ENCODE measurements around the gene ANAPC13.

The ANAPC13 gene

DNA sequence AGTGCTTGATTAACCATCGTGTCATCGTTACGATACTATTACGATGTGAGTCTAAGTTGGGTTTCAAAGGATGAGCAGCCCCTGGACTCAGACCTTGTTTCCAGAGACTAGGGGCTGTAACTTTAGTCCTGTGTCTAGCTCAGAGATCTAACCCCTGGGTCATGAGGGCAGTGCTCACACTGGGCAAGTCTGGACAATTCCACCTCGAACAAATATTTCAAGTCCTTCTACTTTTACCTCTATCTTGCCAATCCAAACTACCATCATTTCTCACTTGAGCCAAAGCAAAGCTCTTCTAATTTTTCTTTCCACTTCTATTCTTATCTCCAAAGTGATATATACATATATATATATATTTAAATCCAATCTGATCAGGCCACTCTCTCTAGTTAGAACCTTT lies 10.8 kb downstream of the ANAPC13 start:
- Histone ChIP-seq H3K36me3 (ENCODE audit: control insufficient read depth in 2 of 2, insufficient read depth in 1 of 2, low read length in 2 of 2) (peaks cover 4 to 41% of the 10 kb centered on the region in 2 experiments), H3K27ac (ENCODE audit: extremely low read depth, low read depth, low read length) (no peak overlapping the region), H3K4me1 (ENCODE audit: control insufficient read depth, insufficient read depth, low read length) (no peaks in the 10 kb centered on the region), H3K4me3 (ENCODE audit: low read depth, low read length) (no peak overlapping the region), H3K9me3 (ENCODE audit: control insufficient read depth, insufficient read depth, low read depth, low read length) (no peaks in the 10 kb centered on the region)
- CTCF ChIA-PET = interaction anchor here (0.6 to 6.3 kb wide), 10 partner anchors 8 to 525 kb away, joined by 3 to 124 read pairs (median 4); no protein-coding TSS in a partner anchor
- TF ChIP-seq ZNF37A (tag by site-specific recombination; IDR thresholded peaks at IDR 0.05) (no peak), IKZF3 (tag by site-specific recombination; IDR thresholded peaks at IDR 0.05) (no peak), ZFHX2 (tag by site-specific recombination; conservative IDR thresholded peaks at IDR 0.05) (no peak), ZXDB (tag by site-specific recombination; IDR thresholded peaks at IDR 0.05) (no peak), PRDM1 (tag by site-specific recombination; IDR thresholded peaks at IDR 0.05) (no peak), KLF7 (tag by site-specific recombination; IDR thresholded peaks at IDR 0.05; ENCODE audit: borderline replicate concordance) (no peak), ZNF266 (tag by site-specific recombination; IDR thresholded peaks at IDR 0.05; ENCODE audit: low read depth) (no peak), MEIS1 (CRISPR knock-in tag; IDR thresholded peaks at IDR 0.05; ENCODE audit: borderline replicate concordance) (no peak), ZNF785 (tag by site-specific recombination; IDR thresholded peaks at IDR 0.05) (no peak), WT1 (tag by site-specific recombination; IDR thresholded peaks at IDR 0.05) (no peak), SP2 (tag by site-specific recombination; IDR thresholded peaks at IDR 0.05) (no peak)
- TF ChIP-seq, protein P1, sequence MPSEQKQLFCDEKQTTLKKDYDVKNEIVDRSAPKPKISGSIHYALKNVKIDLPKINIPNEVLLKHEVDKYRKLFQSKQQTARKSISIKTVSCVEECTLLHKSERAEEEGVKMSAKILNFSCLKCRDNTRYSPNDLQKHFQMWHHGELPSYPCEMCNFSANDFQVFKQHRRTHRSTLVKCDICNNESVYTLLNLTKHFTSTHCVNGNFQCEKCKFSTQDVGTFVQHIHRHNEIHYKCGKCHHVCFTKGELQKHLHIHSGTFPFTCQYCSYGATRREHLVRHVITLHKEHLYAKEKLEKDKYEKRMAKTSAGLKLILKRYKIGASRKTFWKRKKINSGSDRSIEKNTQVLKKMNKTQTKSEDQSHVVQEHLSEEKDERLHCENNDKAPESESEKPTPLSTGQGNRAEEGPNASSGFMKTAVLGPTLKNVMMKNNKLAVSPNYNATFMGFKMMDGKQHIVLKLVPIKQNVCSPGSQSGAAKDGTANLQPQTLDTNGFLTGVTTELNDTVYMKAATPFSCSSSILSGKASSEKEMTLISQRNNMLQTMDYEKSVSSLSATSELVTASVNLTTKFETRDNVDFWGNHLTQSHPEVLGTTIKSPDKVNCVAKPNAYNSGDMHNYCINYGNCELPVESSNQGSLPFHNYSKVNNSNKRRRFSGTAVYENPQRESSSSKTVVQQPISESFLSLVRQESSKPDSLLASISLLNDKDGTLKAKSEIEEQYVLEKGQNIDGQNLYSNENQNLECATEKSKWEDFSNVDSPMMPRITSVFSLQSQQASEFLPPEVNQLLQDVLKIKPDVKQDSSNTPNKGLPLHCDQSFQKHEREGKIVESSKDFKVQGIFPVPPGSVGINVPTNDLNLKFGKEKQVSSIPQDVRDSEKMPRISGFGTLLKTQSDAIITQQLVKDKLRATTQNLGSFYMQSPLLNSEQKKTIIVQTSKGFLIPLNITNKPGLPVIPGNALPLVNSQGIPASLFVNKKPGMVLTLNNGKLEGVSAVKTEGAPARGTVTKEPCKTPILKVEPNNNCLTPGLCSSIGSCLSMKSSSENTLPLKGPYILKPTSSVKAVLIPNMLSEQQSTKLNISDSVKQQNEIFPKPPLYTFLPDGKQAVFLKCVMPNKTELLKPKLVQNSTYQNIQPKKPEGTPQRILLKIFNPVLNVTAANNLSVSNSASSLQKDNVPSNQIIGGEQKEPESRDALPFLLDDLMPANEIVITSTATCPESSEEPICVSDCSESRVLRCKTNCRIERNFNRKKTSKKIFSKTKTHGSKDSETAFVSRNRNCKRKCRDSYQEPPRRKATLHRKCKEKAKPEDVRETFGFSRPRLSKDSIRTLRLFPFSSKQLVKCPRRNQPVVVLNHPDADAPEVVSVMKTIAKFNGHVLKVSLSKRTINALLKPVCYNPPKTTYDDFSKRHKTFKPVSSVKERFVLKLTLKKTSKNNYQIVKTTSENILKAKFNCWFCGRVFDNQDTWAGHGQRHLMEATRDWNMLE (tag by site-specific recombination; conservative IDR thresholded peaks at IDR 0.05; ENCODE audit: low read depth) = no peak
- TF ChIP-seq, protein P2, sequence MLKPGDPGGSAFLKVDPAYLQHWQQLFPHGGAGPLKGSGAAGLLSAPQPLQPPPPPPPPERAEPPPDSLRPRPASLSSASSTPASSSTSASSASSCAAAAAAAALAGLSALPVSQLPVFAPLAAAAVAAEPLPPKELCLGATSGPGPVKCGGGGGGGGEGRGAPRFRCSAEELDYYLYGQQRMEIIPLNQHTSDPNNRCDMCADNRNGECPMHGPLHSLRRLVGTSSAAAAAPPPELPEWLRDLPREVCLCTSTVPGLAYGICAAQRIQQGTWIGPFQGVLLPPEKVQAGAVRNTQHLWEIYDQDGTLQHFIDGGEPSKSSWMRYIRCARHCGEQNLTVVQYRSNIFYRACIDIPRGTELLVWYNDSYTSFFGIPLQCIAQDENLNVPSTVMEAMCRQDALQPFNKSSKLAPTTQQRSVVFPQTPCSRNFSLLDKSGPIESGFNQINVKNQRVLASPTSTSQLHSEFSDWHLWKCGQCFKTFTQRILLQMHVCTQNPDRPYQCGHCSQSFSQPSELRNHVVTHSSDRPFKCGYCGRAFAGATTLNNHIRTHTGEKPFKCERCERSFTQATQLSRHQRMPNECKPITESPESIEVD (tag by site-specific recombination; IDR thresholded peaks at IDR 0.05) = no peak
- TF ChIP-seq, protein P3, sequence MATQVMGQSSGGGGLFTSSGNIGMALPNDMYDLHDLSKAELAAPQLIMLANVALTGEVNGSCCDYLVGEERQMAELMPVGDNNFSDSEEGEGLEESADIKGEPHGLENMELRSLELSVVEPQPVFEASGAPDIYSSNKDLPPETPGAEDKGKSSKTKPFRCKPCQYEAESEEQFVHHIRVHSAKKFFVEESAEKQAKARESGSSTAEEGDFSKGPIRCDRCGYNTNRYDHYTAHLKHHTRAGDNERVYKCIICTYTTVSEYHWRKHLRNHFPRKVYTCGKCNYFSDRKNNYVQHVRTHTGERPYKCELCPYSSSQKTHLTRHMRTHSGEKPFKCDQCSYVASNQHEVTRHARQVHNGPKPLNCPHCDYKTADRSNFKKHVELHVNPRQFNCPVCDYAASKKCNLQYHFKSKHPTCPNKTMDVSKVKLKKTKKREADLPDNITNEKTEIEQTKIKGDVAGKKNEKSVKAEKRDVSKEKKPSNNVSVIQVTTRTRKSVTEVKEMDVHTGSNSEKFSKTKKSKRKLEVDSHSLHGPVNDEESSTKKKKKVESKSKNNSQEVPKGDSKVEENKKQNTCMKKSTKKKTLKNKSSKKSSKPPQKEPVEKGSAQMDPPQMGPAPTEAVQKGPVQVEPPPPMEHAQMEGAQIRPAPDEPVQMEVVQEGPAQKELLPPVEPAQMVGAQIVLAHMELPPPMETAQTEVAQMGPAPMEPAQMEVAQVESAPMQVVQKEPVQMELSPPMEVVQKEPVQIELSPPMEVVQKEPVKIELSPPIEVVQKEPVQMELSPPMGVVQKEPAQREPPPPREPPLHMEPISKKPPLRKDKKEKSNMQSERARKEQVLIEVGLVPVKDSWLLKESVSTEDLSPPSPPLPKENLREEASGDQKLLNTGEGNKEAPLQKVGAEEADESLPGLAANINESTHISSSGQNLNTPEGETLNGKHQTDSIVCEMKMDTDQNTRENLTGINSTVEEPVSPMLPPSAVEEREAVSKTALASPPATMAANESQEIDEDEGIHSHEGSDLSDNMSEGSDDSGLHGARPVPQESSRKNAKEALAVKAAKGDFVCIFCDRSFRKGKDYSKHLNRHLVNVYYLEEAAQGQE (tag by site-specific recombination; IDR thresholded peaks at IDR 0.05) = no peak
- TF ChIP-seq, protein P4, sequence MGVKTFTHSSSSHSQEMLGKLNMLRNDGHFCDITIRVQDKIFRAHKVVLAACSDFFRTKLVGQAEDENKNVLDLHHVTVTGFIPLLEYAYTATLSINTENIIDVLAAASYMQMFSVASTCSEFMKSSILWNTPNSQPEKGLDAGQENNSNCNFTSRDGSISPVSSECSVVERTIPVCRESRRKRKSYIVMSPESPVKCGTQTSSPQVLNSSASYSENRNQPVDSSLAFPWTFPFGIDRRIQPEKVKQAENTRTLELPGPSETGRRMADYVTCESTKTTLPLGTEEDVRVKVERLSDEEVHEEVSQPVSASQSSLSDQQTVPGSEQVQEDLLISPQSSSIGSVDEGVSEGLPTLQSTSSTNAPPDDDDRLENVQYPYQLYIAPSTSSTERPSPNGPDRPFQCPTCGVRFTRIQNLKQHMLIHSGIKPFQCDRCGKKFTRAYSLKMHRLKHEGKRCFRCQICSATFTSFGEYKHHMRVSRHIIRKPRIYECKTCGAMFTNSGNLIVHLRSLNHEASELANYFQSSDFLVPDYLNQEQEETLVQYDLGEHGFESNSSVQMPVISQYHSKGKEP (tag by site-specific recombination; IDR thresholded peaks at IDR 0.05) = no peak
- TF ChIP-seq, protein P5, sequence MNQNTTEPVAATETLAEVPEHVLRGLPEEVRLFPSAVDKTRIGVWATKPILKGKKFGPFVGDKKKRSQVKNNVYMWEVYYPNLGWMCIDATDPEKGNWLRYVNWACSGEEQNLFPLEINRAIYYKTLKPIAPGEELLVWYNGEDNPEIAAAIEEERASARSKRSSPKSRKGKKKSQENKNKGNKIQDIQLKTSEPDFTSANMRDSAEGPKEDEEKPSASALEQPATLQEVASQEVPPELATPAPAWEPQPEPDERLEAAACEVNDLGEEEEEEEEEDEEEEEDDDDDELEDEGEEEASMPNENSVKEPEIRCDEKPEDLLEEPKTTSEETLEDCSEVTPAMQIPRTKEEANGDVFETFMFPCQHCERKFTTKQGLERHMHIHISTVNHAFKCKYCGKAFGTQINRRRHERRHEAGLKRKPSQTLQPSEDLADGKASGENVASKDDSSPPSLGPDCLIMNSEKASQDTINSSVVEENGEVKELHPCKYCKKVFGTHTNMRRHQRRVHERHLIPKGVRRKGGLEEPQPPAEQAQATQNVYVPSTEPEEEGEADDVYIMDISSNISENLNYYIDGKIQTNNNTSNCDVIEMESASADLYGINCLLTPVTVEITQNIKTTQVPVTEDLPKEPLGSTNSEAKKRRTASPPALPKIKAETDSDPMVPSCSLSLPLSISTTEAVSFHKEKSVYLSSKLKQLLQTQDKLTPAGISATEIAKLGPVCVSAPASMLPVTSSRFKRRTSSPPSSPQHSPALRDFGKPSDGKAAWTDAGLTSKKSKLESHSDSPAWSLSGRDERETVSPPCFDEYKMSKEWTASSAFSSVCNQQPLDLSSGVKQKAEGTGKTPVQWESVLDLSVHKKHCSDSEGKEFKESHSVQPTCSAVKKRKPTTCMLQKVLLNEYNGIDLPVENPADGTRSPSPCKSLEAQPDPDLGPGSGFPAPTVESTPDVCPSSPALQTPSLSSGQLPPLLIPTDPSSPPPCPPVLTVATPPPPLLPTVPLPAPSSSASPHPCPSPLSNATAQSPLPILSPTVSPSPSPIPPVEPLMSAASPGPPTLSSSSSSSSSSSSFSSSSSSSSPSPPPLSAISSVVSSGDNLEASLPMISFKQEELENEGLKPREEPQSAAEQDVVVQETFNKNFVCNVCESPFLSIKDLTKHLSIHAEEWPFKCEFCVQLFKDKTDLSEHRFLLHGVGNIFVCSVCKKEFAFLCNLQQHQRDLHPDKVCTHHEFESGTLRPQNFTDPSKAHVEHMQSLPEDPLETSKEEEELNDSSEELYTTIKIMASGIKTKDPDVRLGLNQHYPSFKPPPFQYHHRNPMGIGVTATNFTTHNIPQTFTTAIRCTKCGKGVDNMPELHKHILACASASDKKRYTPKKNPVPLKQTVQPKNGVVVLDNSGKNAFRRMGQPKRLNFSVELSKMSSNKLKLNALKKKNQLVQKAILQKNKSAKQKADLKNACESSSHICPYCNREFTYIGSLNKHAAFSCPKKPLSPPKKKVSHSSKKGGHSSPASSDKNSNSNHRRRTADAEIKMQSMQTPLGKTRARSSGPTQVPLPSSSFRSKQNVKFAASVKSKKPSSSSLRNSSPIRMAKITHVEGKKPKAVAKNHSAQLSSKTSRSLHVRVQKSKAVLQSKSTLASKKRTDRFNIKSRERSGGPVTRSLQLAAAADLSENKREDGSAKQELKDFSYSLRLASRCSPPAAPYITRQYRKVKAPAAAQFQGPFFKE (tag by site-specific recombination; IDR thresholded peaks at IDR 0.05; ENCODE audit: borderline replicate concordance) = no peak
- POLR2A ChIA-PET = interaction anchor here (0.6 kb wide), 1 partner anchor 166 kb away, joined by 5 read pairs; no protein-coding TSS in a partner anchor

Data from HEK293 (cell line).